ENCODE results near the gene FARS2.

- TF ChIP-seq CTCF (IDR thresholded peaks at IDR 0.05; ENCODE audit: low read depth, low read length) (no peak), MAX (IDR thresholded peaks at IDR 0.05; ENCODE audit: low read depth, low read length) (no peak)
Observed at GRCh38 chr6:5610640-5611039, 349.3 kb downstream of the FARS2 start.

Measured in NB4 (cell line).